Measurements from ENCODE around the gene SERPINA10. TPM values are rescaled to one million over a fixed set of nuclear protein-coding genes. Genes with fewer than 3 reads are reported as not detected.
"Not testable (repeated sequence)": the region's sequence is repeated elsewhere in the genome, so short reads cannot be mapped to it uniquely, and the experiment has no call there.

The SERPINA10 gene
- total RNA-seq, 1 experiment from 2014 or later, result 7.3 TPM

DNA sequence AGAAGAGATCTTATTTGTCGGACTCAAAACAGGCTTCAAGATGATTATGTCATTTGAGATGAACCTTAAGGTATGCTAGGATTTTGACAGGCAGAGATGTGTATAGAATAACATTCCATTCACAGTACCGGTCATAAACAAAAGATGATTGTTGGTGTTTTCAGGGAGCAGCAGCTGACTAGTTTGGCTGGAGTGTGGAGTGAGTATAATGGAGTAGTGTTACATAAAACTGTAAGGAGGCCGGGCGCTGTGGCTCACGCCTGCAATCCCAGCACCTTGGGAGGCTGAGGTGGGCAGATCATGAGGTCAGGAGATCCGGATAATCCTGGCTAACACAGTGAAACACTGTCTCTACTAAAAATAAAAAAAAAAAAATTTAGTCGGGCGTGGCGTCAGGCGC, 23.9 kb downstream of the SERPINA10 start:
- Histone ChIP-seq H3K27me3 (replicated peaks; ENCODE audit: control insufficient read depth, insufficient read depth, low read length) (no peaks in the 10 kb centered on the region), H3K9me3 (no peaks in the 10 kb centered on the region), H3K36me3 (ENCODE audit: control insufficient read depth, insufficient read depth, low read length) (no peaks in the 10 kb centered on the region), H3K4me3 (ENCODE audit: low read depth, low read length) (no peak overlapping the region), H3K4me1 (no peaks in the 10 kb centered on the region)
- BruUV-seq (replicated peaks), result no TSS peak
- DNase-seq, result no peak
- Mint-ChIP-seq H3K9me3 (ENCODE audit: unreplicated experiment) (no peaks in the 10 kb centered on the region), H3K27ac (ENCODE audit: unreplicated experiment) (no peak overlapping the region), H3K4me3 (ENCODE audit: unreplicated experiment) (no peak overlapping the region), H3K36me3 (ENCODE audit: insufficient read depth, unreplicated experiment) (no peaks in the 10 kb centered on the region), H3K27me3 (ENCODE audit: insufficient read depth, unreplicated experiment) (peaks cover 2% of the 10 kb centered on the region), H3K4me1 (ENCODE audit: low read depth, unreplicated experiment) (no peaks in the 10 kb centered on the region)
- intact Hi-C loops (cut with micrococcal nuclease; ENCODE audit: unreplicated experiment), result no loop called here
- ChIA-PET CTCF (no interaction called here), POLR2A (no interaction called here)
- TF ChIP-seq, protein P1, sequence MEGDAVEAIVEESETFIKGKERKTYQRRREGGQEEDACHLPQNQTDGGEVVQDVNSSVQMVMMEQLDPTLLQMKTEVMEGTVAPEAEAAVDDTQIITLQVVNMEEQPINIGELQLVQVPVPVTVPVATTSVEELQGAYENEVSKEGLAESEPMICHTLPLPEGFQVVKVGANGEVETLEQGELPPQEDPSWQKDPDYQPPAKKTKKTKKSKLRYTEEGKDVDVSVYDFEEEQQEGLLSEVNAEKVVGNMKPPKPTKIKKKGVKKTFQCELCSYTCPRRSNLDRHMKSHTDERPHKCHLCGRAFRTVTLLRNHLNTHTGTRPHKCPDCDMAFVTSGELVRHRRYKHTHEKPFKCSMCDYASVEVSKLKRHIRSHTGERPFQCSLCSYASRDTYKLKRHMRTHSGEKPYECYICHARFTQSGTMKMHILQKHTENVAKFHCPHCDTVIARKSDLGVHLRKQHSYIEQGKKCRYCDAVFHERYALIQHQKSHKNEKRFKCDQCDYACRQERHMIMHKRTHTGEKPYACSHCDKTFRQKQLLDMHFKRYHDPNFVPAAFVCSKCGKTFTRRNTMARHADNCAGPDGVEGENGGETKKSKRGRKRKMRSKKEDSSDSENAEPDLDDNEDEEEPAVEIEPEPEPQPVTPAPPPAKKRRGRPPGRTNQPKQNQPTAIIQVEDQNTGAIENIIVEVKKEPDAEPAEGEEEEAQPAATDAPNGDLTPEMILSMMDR (IDR thresholded peaks at IDR 0.05; ENCODE audit: insufficient read depth in 1 of 2, low read depth in 1 of 2, low read length in 1 of 2, severe bottlenecking in 1 of 2, unreplicated experiment in 1 of 2), result no peak

DNA sequence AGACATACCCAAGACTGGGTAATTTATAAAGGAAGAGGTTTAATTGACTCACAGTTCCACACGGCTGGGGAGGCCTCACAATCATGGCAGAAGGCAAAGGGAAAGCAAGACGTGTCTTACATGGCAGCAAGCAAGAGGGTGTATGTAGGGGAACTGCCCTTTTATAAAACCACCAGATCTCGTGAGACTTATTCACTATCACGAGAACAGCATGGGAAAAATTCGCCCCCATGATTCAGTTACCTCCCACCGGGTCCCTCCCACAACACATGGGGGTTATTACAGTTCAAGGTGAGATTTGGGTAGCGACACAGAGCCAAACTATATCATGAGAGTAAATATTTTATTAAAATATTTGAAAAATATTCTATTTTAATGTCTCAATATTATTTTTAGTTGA, 24.5 kb downstream of the SERPINA10 start:
- H3K36me3 Mint-ChIP-seq (ENCODE audit: insufficient read depth, unreplicated experiment); H3K9me3 Mint-ChIP-seq (ENCODE audit: unreplicated experiment); DNase-seq; H3K27me3 ChIP-seq (replicated peaks; ENCODE audit: control insufficient read depth, insufficient read depth, low read length); H3K4me1 ChIP-seq; H3K36me3 ChIP-seq (ENCODE audit: control insufficient read depth, insufficient read depth, low read length); CTCF ChIA-PET; intact Hi-C loops (cut with micrococcal nuclease; ENCODE audit: unreplicated experiment); POLR2A ChIA-PET; H3K9me3 ChIP-seq; H3K4me1 Mint-ChIP-seq (ENCODE audit: low read depth, unreplicated experiment); H3K4me3 ChIP-seq (ENCODE audit: low read depth, low read length); BruUV-seq (replicated peaks); H3K4me3 Mint-ChIP-seq (ENCODE audit: unreplicated experiment); H3K27me3 Mint-ChIP-seq (ENCODE audit: insufficient read depth, unreplicated experiment); H3K27ac Mint-ChIP-seq (ENCODE audit: unreplicated experiment): not testable (repeated sequence)

DNA sequence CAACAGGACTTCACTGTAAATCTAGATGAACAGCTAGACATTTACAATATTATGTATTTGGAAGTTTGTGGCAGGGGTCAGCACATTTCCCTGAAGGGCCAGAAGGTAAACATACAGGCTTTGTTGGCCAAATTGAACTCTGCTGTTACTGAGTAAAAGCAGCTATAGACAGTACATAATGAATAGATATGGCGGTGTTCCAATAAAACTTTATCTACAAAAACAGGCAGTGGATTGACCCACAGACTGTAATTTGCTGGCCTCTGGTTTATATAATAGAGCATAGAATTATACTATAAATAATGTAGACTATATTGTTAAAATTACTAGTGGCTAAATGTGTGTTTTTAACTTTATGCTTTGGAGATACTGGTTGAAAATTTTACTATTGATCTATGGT, 25.7 kb downstream of the SERPINA10 start:
- BruUV-seq (replicated peaks), result no TSS peak
- H3K36me3 Mint-ChIP-seq (ENCODE audit: insufficient read depth, unreplicated experiment), result no peaks in the 10 kb centered on the region
- peaks cover 2% of the 10 kb centered on the region for H3K27me3 Mint-ChIP-seq (ENCODE audit: insufficient read depth, unreplicated experiment)
- Histone ChIP-seq H3K27me3 (replicated peaks; ENCODE audit: control insufficient read depth, insufficient read depth, low read length) (no peaks in the 10 kb centered on the region), H3K36me3 (ENCODE audit: control insufficient read depth, insufficient read depth, low read length) (no peaks in the 10 kb centered on the region), H3K4me1 (no peaks in the 10 kb centered on the region), H3K4me3 (ENCODE audit: low read depth, low read length) (no peak overlapping the region), H3K9me3 (no peaks in the 10 kb centered on the region)
- H3K9me3 Mint-ChIP-seq (ENCODE audit: unreplicated experiment), result peaks cover 12% of the 10 kb centered on the region
- POLR2A ChIA-PET, result no interaction called here
- intact Hi-C loops (cut with micrococcal nuclease; ENCODE audit: unreplicated experiment), result no loop called here
- DNase-seq, result no peak
- TF ChIP-seq, protein P1 (IDR thresholded peaks at IDR 0.05; ENCODE audit: insufficient read depth in 1 of 2, low read depth in 1 of 2, low read length in 1 of 2, severe bottlenecking in 1 of 2, unreplicated experiment in 1 of 2), result no peak
- CTCF ChIA-PET, result no interaction called here
- no peak overlapping the region for H3K27ac Mint-ChIP-seq (ENCODE audit: unreplicated experiment)
- no peaks in the 10 kb centered on the region for H3K4me1 Mint-ChIP-seq (ENCODE audit: low read depth, unreplicated experiment)
- H3K4me3 Mint-ChIP-seq (ENCODE audit: unreplicated experiment), result no peak overlapping the region

DNA sequence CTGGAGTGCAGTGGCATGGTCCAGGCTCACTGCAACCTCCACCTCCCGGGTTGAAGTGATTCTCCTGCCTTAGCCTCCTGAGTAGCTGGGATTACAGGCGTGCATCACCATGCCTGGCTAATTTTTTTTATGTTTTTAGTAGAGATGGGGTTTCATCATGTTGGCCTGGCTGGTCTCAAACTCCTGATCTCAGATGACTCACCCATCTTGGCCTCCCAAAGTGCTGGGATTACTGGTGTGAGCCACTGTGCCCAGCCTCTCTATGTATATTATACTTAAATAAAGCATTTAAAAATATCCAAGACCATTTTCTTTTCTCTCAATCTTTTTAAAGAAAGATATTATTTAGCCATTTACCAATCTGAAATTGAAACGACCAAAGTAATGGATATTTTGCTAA, 28.9 kb downstream of the SERPINA10 start:
- POLR2A ChIA-PET; H3K27me3 Mint-ChIP-seq (ENCODE audit: insufficient read depth, unreplicated experiment); CTCF ChIA-PET; H3K4me1 Mint-ChIP-seq (ENCODE audit: low read depth, unreplicated experiment); H3K36me3 Mint-ChIP-seq (ENCODE audit: insufficient read depth, unreplicated experiment); H3K4me3 ChIP-seq (ENCODE audit: low read depth, low read length); BruUV-seq (replicated peaks); H3K27ac Mint-ChIP-seq (ENCODE audit: unreplicated experiment); DNase-seq; H3K27me3 ChIP-seq (replicated peaks; ENCODE audit: control insufficient read depth, insufficient read depth, low read length); H3K4me1 ChIP-seq; H3K4me3 Mint-ChIP-seq (ENCODE audit: unreplicated experiment); H3K36me3 ChIP-seq (ENCODE audit: control insufficient read depth, insufficient read depth, low read length); intact Hi-C loops (cut with micrococcal nuclease; ENCODE audit: unreplicated experiment); H3K9me3 ChIP-seq: not testable (repeated sequence)
- peaks cover 17% of the 10 kb centered on the region for H3K9me3 Mint-ChIP-seq (ENCODE audit: unreplicated experiment)

All from Caco-2 (cell line).